Epithelial cell of prostate (primary cell): ENCODE results near the gene GALNTL6.

ENCODE experiments used
- DNase-seq: peaks from one replicate; pipeline ENCODE4 v3.0.0-alpha.2; 2011; ENCODE audit warnings: low read depth, low spot score
- H3K27ac ChIP-seq: fragments of 450-650 bp; 2 replicates; pipeline ENCODE4 v1.5.1; 2017; ENCODE audit warnings: mild to moderate bottlenecking

The GALNTL6 gene

GRCh38 chr4:172173206-172173605 is 360.0 kb downstream of the GALNTL6 start:
- no peak for DNase-seq
- H3K27ac ChIP-seq: no peak overlapping the region

- DNase-seq: no peak
- H3K27ac ChIP-seq: no peak overlapping the region
Measured at GRCh38 chr4:172177382-172177781, 364.2 kb downstream of the GALNTL6 start.

- no peak overlapping the region for H3K27ac ChIP-seq
- no peak for DNase-seq
Measured at GRCh38 chr4:172188248-172188988, 375.2 kb downstream of the GALNTL6 start.

- DNase-seq: no peak
- H3K27ac ChIP-seq: no peak overlapping the region
Measured at GRCh38 chr4:172202480-172203076, 389.4 kb downstream of the GALNTL6 start.

- DNase-seq: no peak
- no peak overlapping the region for H3K27ac ChIP-seq
Measured at GRCh38 chr4:172207258-172207657, 394.1 kb downstream of the GALNTL6 start.

GRCh38 chr4:172207886-172208285 is 394.7 kb downstream of the GALNTL6 start:
- DNase-seq: no peak
- H3K27ac ChIP-seq: no peak overlapping the region

- DNase-seq: no peak
- H3K27ac ChIP-seq: no peak overlapping the region
Measured at GRCh38 chr4:172220679-172221078, 407.5 kb downstream of the GALNTL6 start.

- DNase-seq: no peak
Measured at GRCh38 chr4:172225457-172225856, 412.3 kb downstream of the GALNTL6 start.

GRCh38 chr4:172232966-172233365 is 419.8 kb downstream of the GALNTL6 start:
- DNase-seq: no peak
- no peak overlapping the region for H3K27ac ChIP-seq

More at GRCh38 chr4:172225457-172225856, 412.3 kb downstream of the GALNTL6 start:
- no peak overlapping the region for H3K27ac ChIP-seq

GRCh38 chr4:172243551-172243950 is 430.3 kb downstream of the GALNTL6 start:
- no peak overlapping the region for H3K27ac ChIP-seq
- no peak for DNase-seq

GRCh38 chr4:172245516-172245915 is 432.3 kb downstream of the GALNTL6 start:
- no peak for DNase-seq
- no peak overlapping the region for H3K27ac ChIP-seq

- H3K27ac ChIP-seq: no peak overlapping the region
- no peak for DNase-seq
Measured at GRCh38 chr4:172253409-172253808, 440.2 kb downstream of the GALNTL6 start.

GRCh38 chr4:172256820-172257219 is 443.6 kb downstream of the GALNTL6 start:
- H3K27ac ChIP-seq: no peak overlapping the region
- no peak for DNase-seq

- no peak overlapping the region for H3K27ac ChIP-seq
- DNase-seq: peak; percentile 5
Measured at GRCh38 chr4:172270397-172270796, 457.2 kb downstream of the GALNTL6 start.

GRCh38 chr4:172287117-172287516 is 473.9 kb downstream of the GALNTL6 start:
- no peak for DNase-seq
- no peak overlapping the region for H3K27ac ChIP-seq

GRCh38 chr4:172305698-172306097 is 492.5 kb downstream of the GALNTL6 start:
- no peak for DNase-seq
- H3K27ac ChIP-seq: no peak overlapping the region

- H3K27ac ChIP-seq: no peak overlapping the region
- DNase-seq: no peak
Measured at GRCh38 chr4:172308078-172308477, 494.9 kb downstream of the GALNTL6 start.

GRCh38 chr4:172311682-172312081 is 498.5 kb downstream of the GALNTL6 start:
- H3K27ac ChIP-seq: no peak overlapping the region
- no peak for DNase-seq

- no peak for DNase-seq
- no peak overlapping the region for H3K27ac ChIP-seq
Measured at GRCh38 chr4:172323288-172323687, 510.1 kb downstream of the GALNTL6 start.

GRCh38 chr4:172344308-172344938 is 531.2 kb downstream of the GALNTL6 start:
- no peak overlapping the region for H3K27ac ChIP-seq
- DNase-seq: no peak

- DNase-seq: no peak
- no peak overlapping the region for H3K27ac ChIP-seq
Measured at GRCh38 chr4:172348426-172348825, 535.2 kb downstream of the GALNTL6 start.
